ENCODE results near the gene PDLIM3. TPM values are rescaled to one million over a fixed set of nuclear protein-coding genes. Genes with fewer than 3 reads are reported as not detected.

The PDLIM3 gene
- total and polyA plus RNA-seq, 2 of the 13 experiments (the other 11 are each of a cell fraction or from before 2014, with no cell fraction given), result 5.9 to 14.0 TPM

DNA sequence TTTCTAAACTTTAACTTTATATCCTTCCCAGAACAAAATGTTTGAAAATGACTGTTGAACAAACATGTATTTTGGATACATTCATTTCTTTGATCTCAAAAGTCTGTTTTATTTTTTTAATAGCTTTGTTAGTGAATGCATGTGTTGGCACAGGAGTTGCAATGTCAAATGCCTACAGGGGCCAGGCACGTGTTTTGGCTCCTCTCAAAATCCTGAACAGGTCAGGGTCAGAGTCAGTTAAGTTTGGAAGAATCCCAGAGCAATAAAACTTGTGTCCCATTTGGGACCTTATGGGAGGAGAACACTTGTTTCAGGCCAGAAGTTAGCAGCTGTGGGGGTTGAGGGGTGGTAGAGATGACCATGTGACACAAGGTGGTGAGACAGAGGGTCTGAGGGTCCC is 34.7 kb downstream of the PDLIM3 start:
- H3K4me2 ChIP-seq (ENCODE audit: low read depth, low read length), result no peak overlapping the region
- no peak for FAIRE-seq
- DNase-seq (ENCODE audit: low spot score), result no peak
- no peaks in the 10 kb centered on the region for H3K27me3 ChIP-seq (ENCODE audit: control insufficient read depth in 1 of 2, insufficient read depth in 2 of 2, low read length in 2 of 2)
- intact Hi-C loops (cut with micrococcal nuclease; ENCODE audit: unreplicated experiment) (loop anchor here (1.0 to 5.0 kb wide), 2 partner anchors 67 to 97 kb away; no protein-coding TSS in a partner anchor), in situ Hi-C loops (cut with HindIII; ENCODE audit: extremely low pct_ligation_motif_present, low pct_unique_long_range_greater_than_20kb) (no loop called here)
- H3K9me3 ChIP-seq (ENCODE audit: low read length), result no peaks in the 10 kb centered on the region
- ChIA-PET CTCF (ENCODE audit: low intra/inter-chr PET ratio, low total read pairs) (no interaction called here), POLR2A (no interaction called here)
- no peak overlapping the region for H3K27ac ChIP-seq (ENCODE audit: extremely low read length, insufficient read depth, low read length)
- H4K20me1 ChIP-seq (ENCODE audit: insufficient read depth, low read length), result no peaks in the 10 kb centered on the region
- no peak overlapping the region for H3K9ac ChIP-seq (ENCODE audit: insufficient read depth, low read depth, low read length)
- 25% methylated on average over 1 of the region's 1 CpG for WGBS (ENCODE audit: low lambda C conversion rate)
- no peak overlapping the region for H2AFZ ChIP-seq (ENCODE audit: low read length)
- no peaks in the 10 kb centered on the region for H3K79me2 ChIP-seq (ENCODE audit: insufficient read depth, low read length)
- H3K4me3 ChIP-seq (replicated peaks in 1 of 3; ENCODE audit: insufficient read depth in 1 of 3, low read depth in 2 of 3, low read length in 3 of 3), result no peak overlapping the region
- no peaks in the 10 kb centered on the region for H3K36me3 ChIP-seq (replicated peaks in 1 of 2; ENCODE audit: control insufficient read depth in 1 of 2, insufficient read depth in 2 of 2, low read length in 2 of 2)
- TF ChIP-seq ZNF607 (CRISPR knock-in tag; IDR thresholded peaks at IDR 0.05; ENCODE audit: borderline replicate concordance) (no peak), ZNF7 (CRISPR knock-in tag; IDR thresholded peaks at IDR 0.05) (no peak), PRMT3 (CRISPR knock-in tag; IDR thresholded peaks at IDR 0.05; ENCODE audit: borderline replicate concordance, low read depth) (no peak), ZNF780A (CRISPR knock-in tag; IDR thresholded peaks at IDR 0.05) (no peak), ZIK1 (CRISPR knock-in tag; IDR thresholded peaks at IDR 0.05; ENCODE audit: borderline replicate concordance, low read depth) (no peak), ARNTL (CRISPR knock-in tag; IDR thresholded peaks at IDR 0.05) (no peak)
- TF ChIP-seq, protein P1, sequence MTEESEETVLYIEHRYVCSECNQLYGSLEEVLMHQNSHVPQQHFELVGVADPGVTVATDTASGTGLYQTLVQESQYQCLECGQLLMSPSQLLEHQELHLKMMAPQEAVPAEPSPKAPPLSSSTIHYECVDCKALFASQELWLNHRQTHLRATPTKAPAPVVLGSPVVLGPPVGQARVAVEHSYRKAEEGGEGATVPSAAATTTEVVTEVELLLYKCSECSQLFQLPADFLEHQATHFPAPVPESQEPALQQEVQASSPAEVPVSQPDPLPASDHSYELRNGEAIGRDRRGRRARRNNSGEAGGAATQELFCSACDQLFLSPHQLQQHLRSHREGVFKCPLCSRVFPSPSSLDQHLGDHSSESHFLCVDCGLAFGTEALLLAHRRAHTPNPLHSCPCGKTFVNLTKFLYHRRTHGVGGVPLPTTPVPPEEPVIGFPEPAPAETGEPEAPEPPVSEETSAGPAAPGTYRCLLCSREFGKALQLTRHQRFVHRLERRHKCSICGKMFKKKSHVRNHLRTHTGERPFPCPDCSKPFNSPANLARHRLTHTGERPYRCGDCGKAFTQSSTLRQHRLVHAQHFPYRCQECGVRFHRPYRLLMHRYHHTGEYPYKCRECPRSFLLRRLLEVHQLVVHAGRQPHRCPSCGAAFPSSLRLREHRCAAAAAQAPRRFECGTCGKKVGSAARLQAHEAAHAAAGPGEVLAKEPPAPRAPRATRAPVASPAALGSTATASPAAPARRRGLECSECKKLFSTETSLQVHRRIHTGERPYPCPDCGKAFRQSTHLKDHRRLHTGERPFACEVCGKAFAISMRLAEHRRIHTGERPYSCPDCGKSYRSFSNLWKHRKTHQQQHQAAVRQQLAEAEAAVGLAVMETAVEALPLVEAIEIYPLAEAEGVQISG (CRISPR knock-in tag; IDR thresholded peaks at IDR 0.05), result no peak
- ATAC-seq, result no peak
- H3K4me1 ChIP-seq (ENCODE audit: insufficient read depth, low read length), result peaks cover 34% of the 10 kb centered on the region
- no TSS peak for BruUV-seq (replicated peaks)
